K562 (cell line): Measurements from ENCODE around the gene KYAT1. TPM values are rescaled to one million over a fixed set of nuclear protein-coding genes. Genes with fewer than 3 reads are reported as not detected.

ENCODE experiments used
- KDM1A ChIP-seq, 2 experiments: fragments of 450-650 bp; IDR thresholded peaks; 2 replicates each; pipeline ENCODE4 v1.6.1; 2016; ENCODE audit warnings: mild to moderate bottlenecking in 2 of 2
- PURB ChIP-seq: sonication (generic); formaldehyde crosslinking; IDR thresholded peaks from 2 replicates; pipeline ENCODE4 v1.9.0; 2021; ENCODE audit warnings: low read depth, mild to moderate bottlenecking, missing genetic modification reagents
- TBP ChIP-seq: optimal IDR thresholded peaks from 2 replicates; pipeline ENCODE3; 2011; ENCODE audit warnings: low read depth, low read length, improper control_type of control experiment
- ZNF217 ChIP-seq: sonication (generic); formaldehyde crosslinking; IDR thresholded peaks from 2 replicates; pipeline ENCODE4 v1.8.0; 2022; ENCODE audit warnings: mild to moderate bottlenecking, missing genetic modification reagents
- ZNF23 ChIP-seq: fragments of 250-450 bp; sonication (Bioruptor Pico); IDR thresholded peaks from 2 replicates; pipeline ENCODE4 v1.4.0; 2020; ENCODE audit warnings: mild to moderate bottlenecking
- polyA plus RNA-seq, 8 experiments: library from polyadenylated mRNA; depleted of rRNA in 4 of 8; stranded (reverse) in 5 of 8; unstranded in 3 of 8; fragments of >200 nt; fragmentation: Nextera tagmentation in 2 of 8; fragmentation: Illumina TruSeq in 1 of 8; extraction: Ambion mirVana in 2 of 8; extraction: Trizol in 1 of 8; gene quantifications; 2 replicates each; pipeline versions ENCODE4 v1.2.1 to v1.2.3, GENCODE V29; 2011 to 2014; ENCODE audit warnings: inconsistent platforms in 1 of 8, missing spikeins in 1 of 8
- total RNA-seq, 7 experiments: library from RNA; depleted of rRNA in 6 of 7; stranded (reverse); fragments of >200 nt in 6 of 7; fragmentation: Illumina TruSeq in 2 of 7; extraction: Trizol in 2 of 7; gene quantifications; 2 replicates each; pipeline versions ENCODE4 v1.2.1 to v1.2.3, GENCODE V29; 2011 to 2021; ENCODE audit warnings: low replicate concordance in 1 of 7
- TF ChIP-seq, protein P1 (sequence below): sonication (generic); formaldehyde crosslinking; IDR thresholded peaks from 2 replicates; pipeline ENCODE4 v1.8.0; 2022; ENCODE audit warnings: mild to moderate bottlenecking, missing genetic modification reagents
- TF ChIP-seq, protein P2 (sequence below): fragments of 450-650 bp; IDR thresholded peaks from 2 replicates; pipeline ENCODE4 v1.6.1; 2018; ENCODE audit warnings: mild to moderate bottlenecking, low read depth; ENCODE audit not compliant: partially characterized antibody

Gene KYAT1
- total and polyA plus RNA-seq, 9 of the 15 experiments (the other 6 are each of a cell fraction or from before 2014, with no cell fraction given) = 6.4 to 16.8 (median 11.1) TPM

DNA sequence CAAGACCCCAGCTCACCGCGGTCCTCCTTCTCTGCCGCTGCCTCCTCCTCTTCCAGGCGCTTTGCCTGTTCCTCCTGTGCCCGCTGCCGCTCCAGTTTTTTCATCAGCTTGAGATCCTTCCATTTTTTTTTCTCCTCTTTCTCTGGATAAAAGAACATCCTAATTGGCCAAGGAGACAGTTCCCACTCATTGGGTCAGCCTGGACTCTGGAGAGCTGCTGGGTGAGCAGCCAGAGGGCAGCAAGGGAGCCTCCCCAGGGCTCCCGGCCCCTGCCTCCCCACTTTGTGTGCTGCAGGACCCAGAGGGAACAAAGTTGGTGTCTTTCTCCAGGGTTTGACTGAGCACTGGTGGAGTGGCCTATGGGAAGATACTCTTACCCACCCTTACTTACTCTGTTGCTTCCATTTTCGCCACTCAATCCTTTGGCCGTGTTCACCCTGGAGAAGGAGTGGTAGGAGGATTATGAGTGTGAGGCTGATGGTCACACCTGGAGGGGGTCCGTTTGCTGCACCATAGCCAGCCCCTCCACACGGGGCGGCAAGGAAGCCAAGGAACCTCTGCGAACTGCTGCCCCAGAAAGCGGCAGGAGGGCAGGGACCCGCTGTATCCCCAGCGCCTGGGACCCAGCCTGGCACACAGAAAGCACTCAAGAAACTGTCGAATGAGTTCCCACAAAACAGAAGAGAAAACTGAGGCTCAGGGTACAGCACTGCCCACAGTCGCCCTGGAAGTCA lies 52.9 kb downstream of the KYAT1 start (continued):
- TF ChIP-seq, protein P1, sequence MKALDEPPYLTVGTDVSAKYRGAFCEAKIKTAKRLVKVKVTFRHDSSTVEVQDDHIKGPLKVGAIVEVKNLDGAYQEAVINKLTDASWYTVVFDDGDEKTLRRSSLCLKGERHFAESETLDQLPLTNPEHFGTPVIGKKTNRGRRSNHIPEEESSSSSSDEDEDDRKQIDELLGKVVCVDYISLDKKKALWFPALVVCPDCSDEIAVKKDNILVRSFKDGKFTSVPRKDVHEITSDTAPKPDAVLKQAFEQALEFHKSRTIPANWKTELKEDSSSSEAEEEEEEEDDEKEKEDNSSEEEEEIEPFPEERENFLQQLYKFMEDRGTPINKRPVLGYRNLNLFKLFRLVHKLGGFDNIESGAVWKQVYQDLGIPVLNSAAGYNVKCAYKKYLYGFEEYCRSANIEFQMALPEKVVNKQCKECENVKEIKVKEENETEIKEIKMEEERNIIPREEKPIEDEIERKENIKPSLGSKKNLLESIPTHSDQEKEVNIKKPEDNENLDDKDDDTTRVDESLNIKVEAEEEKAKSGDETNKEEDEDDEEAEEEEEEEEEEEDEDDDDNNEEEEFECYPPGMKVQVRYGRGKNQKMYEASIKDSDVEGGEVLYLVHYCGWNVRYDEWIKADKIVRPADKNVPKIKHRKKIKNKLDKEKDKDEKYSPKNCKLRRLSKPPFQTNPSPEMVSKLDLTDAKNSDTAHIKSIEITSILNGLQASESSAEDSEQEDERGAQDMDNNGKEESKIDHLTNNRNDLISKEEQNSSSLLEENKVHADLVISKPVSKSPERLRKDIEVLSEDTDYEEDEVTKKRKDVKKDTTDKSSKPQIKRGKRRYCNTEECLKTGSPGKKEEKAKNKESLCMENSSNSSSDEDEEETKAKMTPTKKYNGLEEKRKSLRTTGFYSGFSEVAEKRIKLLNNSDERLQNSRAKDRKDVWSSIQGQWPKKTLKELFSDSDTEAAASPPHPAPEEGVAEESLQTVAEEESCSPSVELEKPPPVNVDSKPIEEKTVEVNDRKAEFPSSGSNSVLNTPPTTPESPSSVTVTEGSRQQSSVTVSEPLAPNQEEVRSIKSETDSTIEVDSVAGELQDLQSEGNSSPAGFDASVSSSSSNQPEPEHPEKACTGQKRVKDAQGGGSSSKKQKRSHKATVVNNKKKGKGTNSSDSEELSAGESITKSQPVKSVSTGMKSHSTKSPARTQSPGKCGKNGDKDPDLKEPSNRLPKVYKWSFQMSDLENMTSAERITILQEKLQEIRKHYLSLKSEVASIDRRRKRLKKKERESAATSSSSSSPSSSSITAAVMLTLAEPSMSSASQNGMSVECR (CRISPR knock-in tag) = peak; percentile 7; the same call in 1 of the 2 replicates
- TF ChIP-seq KDM1A (IDR thresholded peaks at IDR 0.05) (peak in 1 of 2 experiments; percentile 19; a peak in 1 of 4 replicates), ZNF217 (no peak), ZNF23 (CRISPR knock-in tag) (no peak), PURB (no peak), TBP (peak; percentile 21)
- TF ChIP-seq, protein P2, sequence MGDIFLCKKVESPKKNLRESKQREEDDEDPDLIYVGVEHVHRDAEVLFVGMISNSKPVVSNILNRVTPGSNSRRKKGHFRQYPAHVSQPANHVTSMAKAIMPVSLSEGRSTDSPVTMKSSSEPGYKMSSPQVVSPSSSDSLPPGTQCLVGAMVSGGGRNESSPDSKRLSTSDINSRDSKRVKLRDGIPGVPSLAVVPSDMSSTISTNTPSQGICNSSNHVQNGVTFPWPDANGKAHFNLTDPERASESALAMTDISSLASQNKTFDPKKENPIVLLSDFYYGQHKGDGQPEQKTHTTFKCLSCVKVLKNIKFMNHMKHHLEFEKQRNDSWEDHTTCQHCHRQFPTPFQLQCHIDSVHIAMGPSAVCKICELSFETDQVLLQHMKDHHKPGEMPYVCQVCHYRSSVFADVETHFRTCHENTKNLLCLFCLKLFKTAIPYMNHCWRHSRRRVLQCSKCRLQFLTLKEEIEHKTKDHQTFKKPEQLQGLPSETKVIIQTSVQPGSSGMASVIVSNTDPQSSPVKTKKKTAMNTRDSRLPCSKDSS = no peak
- TF ChIP-seq, all 486 proteins: peak for 7
